PC-3 (cell line): ENCODE measurements around the gene KAT6B. TPM values are rescaled to one million over a fixed set of nuclear protein-coding genes. Genes with fewer than 3 reads are reported as not detected.

ENCODE experiments used
- ATAC-seq: fragments of 200-7000 bp; cut with Tn5 transposase; 2 replicates; pipeline ENCODE4 v1.9.1; 2020; ENCODE audit warnings: mild to moderate bottlenecking, moderate library complexity
- BruUV-seq: library from RNA; stranded (reverse); fragments of 400-500 nt; replicated peaks from 2 replicates; lab custom pipeline; 2021; lab: Mats Ljungman, UMichigan
- CTCF ChIA-PET: fragments of 300-600 bp; sonication (Branson Sonifier 250); formaldehyde crosslinking; loops from one replicate; lab custom pipeline; 2022; ENCODE audit warnings: antibody characterized with exemption; lab: Charles Lee
- POLR2A ChIA-PET: fragments of 300-600 bp; sonication (Branson Sonifier 250); formaldehyde crosslinking; loops from one replicate; lab custom pipeline; 2022; ENCODE audit warnings: antibody characterized with exemption; ENCODE audit not compliant: unreplicated experiment; lab: Charles Lee
- DNase-seq: peaks from one replicate; pipeline ENCODE4 v3.0.0-alpha.2; 2015
- H2AFZ ChIP-seq: fragments of 300-600 bp; sonication (generic); 2 replicates; pipeline ENCODE4 v1.6.0; 2016; ENCODE audit warnings: antibody characterized with exemption, low read length
- H3F3A ChIP-seq: fragments of 300-600 bp; sonication (generic); one replicate; pipeline ENCODE4 v1.6.0; 2017; ENCODE audit warnings: antibody characterized with exemption, low read length, control low read depth, mild to moderate bottlenecking; ENCODE audit not compliant: unreplicated experiment
- H3K27ac ChIP-seq: fragments of 300-600 bp; sonication (generic); 2 replicates; pipeline ENCODE4 v1.5.1; 2016; ENCODE audit warnings: mild to moderate bottlenecking, low read length
- H3K27me3 ChIP-seq: fragments of 300-600 bp; sonication (generic); 2 replicates; pipeline ENCODE4 v1.6.1; 2016; ENCODE audit warnings: low read length, mixed read lengths
- H3K36me3 ChIP-seq: fragments of 300-600 bp; sonication (generic); 2 replicates; pipeline ENCODE4 v1.6.1; 2016; ENCODE audit warnings: low read depth, mixed run types, low read length, mixed read lengths
- H3K4me1 ChIP-seq: fragments of 300-600 bp; sonication (generic); 2 replicates; pipeline ENCODE4 v1.5.1; 2016; ENCODE audit warnings: low read length; ENCODE audit not compliant: insufficient read depth
- H3K4me2 ChIP-seq: fragments of 300-600 bp; sonication (generic); 2 replicates; pipeline ENCODE4 v1.6.0; 2016; ENCODE audit warnings: low read length
- H3K4me3 ChIP-seq: fragments of 300-600 bp; sonication (generic); 2 replicates; pipeline ENCODE4 v1.5.1; 2016; ENCODE audit warnings: mild to moderate bottlenecking, low read length, mixed read lengths
- H3K79me2 ChIP-seq: fragments of 300-600 bp; sonication (generic); 2 replicates; pipeline ENCODE4 v1.6.1; 2017; ENCODE audit warnings: low read length, mixed read lengths
- H3K9ac ChIP-seq: fragments of 300-600 bp; sonication (generic); 2 replicates; pipeline ENCODE4 v1.6.0; 2016; ENCODE audit warnings: mild to moderate bottlenecking, low read length
- H3K9me2 ChIP-seq: fragments of 300-600 bp; sonication (generic); replicated peaks from 2 replicates; pipeline ENCODE4 v1.6.1; 2016; ENCODE audit warnings: mixed run types, low read length, mixed read lengths
- H3K9me3 ChIP-seq: fragments of 300-600 bp; sonication (generic); 2 replicates; pipeline ENCODE4 v1.6.1; 2016; ENCODE audit warnings: low read length, mixed read lengths
- H4K20me1 ChIP-seq: fragments of 300-600 bp; sonication (generic); 2 replicates; pipeline ENCODE4 v1.6.1; 2016; ENCODE audit warnings: low read length, mixed read lengths
- CTCF ChIP-seq: fragments of 300-600 bp; sonication (generic); conservative IDR thresholded peaks from 2 replicates; pipeline ENCODE4 v1.5.1; 2017; ENCODE audit warnings: antibody characterized with exemption, low read depth, mild to moderate bottlenecking, low read length
- EZH2 ChIP-seq: fragments of 300-600 bp; sonication (generic); IDR thresholded peaks from one replicate; pipeline ENCODE4 v1.6.1; 2017; ENCODE audit warnings: antibody characterized with exemption, mild to moderate bottlenecking, low read length; ENCODE audit not compliant: unreplicated experiment
- EZH2phosphoT487 ChIP-seq: fragments of 300-600 bp; sonication (generic); IDR thresholded peaks from 2 replicates; pipeline ENCODE4 v1.6.1; 2018; ENCODE audit warnings: mild to moderate bottlenecking, antibody characterized with exemption, low read length, borderline replicate concordance
- intact Hi-C: fragments of 100-400 bp; cut with micrococcal nuclease; formaldehyde crosslinking; loops from 2 replicates; pipeline ENCODE4 v1.9.0; 2023
- total RNA-seq: library from RNA; depleted of rRNA; stranded (reverse); fragments of >200 nt; gene quantifications from 2 replicates; pipeline ENCODE4 v1.2.3, GENCODE V29; 2014

Gene KAT6B
- total RNA-seq, 1 experiment from 2014 or later: 94.5 TPM

GRCh38 chr10:74855439-74855838 lies 29.0 kb downstream of the KAT6B start:
- H3K36me3 ChIP-seq: no peaks in the 10 kb centered on the region
- no peaks in the 10 kb centered on the region for H3K27me3 ChIP-seq
- BruUV-seq: no TSS peak
- peaks cover 40% of the 10 kb centered on the region for H4K20me1 ChIP-seq
- H3K79me2 ChIP-seq: peaks cover 96% of the 10 kb centered on the region
- H2AFZ ChIP-seq: no peak overlapping the region
- H3K27ac ChIP-seq: no peak overlapping the region
- TF ChIP-seq CTCF (no peak), EZH2phosphoT487 (no peak), EZH2 (no peak)
- H3K4me3 ChIP-seq: no peak overlapping the region
- ATAC-seq (peak; percentile 5), DNase-seq (no peak)
- H3F3A ChIP-seq: no peaks in the 10 kb centered on the region
- H3K4me1 ChIP-seq: no peaks in the 10 kb centered on the region; the same call in 1 of the 2 replicates
- POLR2A ChIA-PET: interaction anchor here (0.6 kb wide), 1 partner anchor 189 kb away, joined by 10 read pairs; no protein-coding TSS in a partner anchor
- H3K9me3 ChIP-seq: no peaks in the 10 kb centered on the region
- H3K4me2 ChIP-seq: no peak overlapping the region
- no peak overlapping the region for H3K9ac ChIP-seq
- CTCF ChIA-PET: interaction anchor here (0.7 kb wide), 1 partner anchor 77 kb away, joined by 3 read pairs; no protein-coding TSS in a partner anchor
- intact Hi-C loops: no loop called here
- no peaks in the 10 kb centered on the region for H3K9me2 ChIP-seq

GRCh38 chr10:74856940-74857339 lies 30.5 kb downstream of the KAT6B start:
- H3K36me3 ChIP-seq: no peaks in the 10 kb centered on the region
- no peak overlapping the region for H3K4me2 ChIP-seq
- H3K4me3 ChIP-seq: no peak overlapping the region
- H3K27ac ChIP-seq: no peak overlapping the region
- H3K9ac ChIP-seq: no peak overlapping the region
- H3K9me2 ChIP-seq: no peaks in the 10 kb centered on the region
- no peaks in the 10 kb centered on the region for H3F3A ChIP-seq
- DNase-seq (no peak), ATAC-seq (no peak)
- ChIA-PET CTCF (no interaction called here), POLR2A (interaction anchor here (0.6 kb wide), 1 partner anchor 601 kb away, joined by 3 read pairs; no protein-coding TSS in a partner anchor)
- peaks cover 44% of the 10 kb centered on the region for H4K20me1 ChIP-seq
- BruUV-seq: no TSS peak
- no peak overlapping the region for H2AFZ ChIP-seq
- no peaks in the 10 kb centered on the region; the same call in 1 of the 2 replicates for H3K4me1 ChIP-seq
- TF ChIP-seq EZH2phosphoT487 (no peak), EZH2 (no peak), CTCF (no peak)
- H3K79me2 ChIP-seq: peaks cover 91% of the 10 kb centered on the region
- H3K27me3 ChIP-seq: no peaks in the 10 kb centered on the region
- intact Hi-C loops: no loop called here
- H3K9me3 ChIP-seq: no peaks in the 10 kb centered on the region

GRCh38 chr10:74857586-74857985 lies 31.2 kb downstream of the KAT6B start:
- no peak overlapping the region for H3K4me2 ChIP-seq
- no peaks in the 10 kb centered on the region for H3K9me3 ChIP-seq
- ChIA-PET POLR2A (interaction anchor here (0.5 to 0.7 kb wide), 3 partner anchors 31 to 706 kb away, joined by 3 to 4 read pairs (median 4); partner anchors contain the start of gene KAT6B), CTCF (interaction anchor here (0.6 kb wide), 1 partner anchor 143 kb away, joined by 3 read pairs; no protein-coding TSS in a partner anchor)
- H3K4me1 ChIP-seq: no peaks in the 10 kb centered on the region; the same call in 1 of the 2 replicates
- H3K36me3 ChIP-seq: no peaks in the 10 kb centered on the region
- DNase-seq (no peak), ATAC-seq (no peak)
- H3K79me2 ChIP-seq: peaks cover 91% of the 10 kb centered on the region
- no TSS peak for BruUV-seq
- H4K20me1 ChIP-seq: peaks cover 43% of the 10 kb centered on the region
- no peak overlapping the region for H3K4me3 ChIP-seq
- H3K9me2 ChIP-seq: no peaks in the 10 kb centered on the region
- no peaks in the 10 kb centered on the region for H3F3A ChIP-seq
- intact Hi-C loops: no loop called here
- no peak overlapping the region for H3K27ac ChIP-seq
- H3K27me3 ChIP-seq: no peaks in the 10 kb centered on the region
- TF ChIP-seq EZH2: no peak
- TF ChIP-seq CTCF: no peak
- no peak for TF ChIP-seq EZH2phosphoT487
- no peak overlapping the region for H2AFZ ChIP-seq
- H3K9ac ChIP-seq: no peak overlapping the region
